Measurements from ENCODE around the gene PTPRO.
A peak's percentile ranks its signal among the peaks of the same experiment; 100 is the strongest.

PTPRO gene

DNA sequence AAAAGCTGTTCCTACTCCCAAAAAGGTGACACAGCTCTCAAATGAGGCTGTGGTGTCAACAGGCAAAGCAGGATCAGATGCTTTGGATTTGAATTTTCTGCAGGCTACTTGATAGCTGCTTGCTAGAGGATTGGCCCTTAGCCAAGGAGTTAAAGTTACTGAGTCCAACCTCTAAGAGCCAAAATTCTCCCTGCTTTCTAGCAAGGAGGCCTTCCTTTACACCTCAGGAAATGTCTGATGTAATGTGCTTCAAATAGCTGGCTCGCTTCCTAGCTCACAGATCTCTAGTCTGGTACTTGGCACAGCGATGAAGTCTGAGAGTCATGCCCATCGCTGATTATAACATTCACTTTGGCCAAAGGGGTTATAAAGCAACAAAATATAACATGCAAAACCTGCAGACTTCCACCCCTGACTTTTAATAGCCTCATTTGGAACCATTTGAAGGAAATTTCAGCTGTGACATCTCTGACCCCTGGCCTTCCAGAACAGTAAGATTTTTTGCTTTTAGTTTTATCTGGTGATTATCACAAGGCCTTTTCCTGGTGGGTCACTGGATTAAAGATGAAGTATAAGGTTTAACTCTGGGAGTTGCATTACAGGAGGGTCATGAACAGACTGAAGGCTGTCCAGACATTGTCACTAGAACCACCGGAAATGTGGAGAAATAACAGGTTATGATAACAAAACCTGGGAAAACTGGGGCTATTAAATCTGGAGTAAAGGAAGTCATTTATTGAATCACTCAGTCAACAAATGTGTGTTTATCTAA lies 277.1 kb downstream of the PTPRO start:
- TF ChIP-seq POLR2A (IDR thresholded peaks at IDR 0.05; ENCODE audit: extremely low read depth, insufficient read length) (no peak), MYC (IDR thresholded peaks at IDR 0.05; ENCODE audit: low read depth, low read length) (no peak)
- TF ChIP-seq, protein P1, sequence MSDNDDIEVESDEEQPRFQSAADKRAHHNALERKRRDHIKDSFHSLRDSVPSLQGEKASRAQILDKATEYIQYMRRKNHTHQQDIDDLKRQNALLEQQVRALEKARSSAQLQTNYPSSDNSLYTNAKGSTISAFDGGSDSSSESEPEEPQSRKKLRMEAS (IDR thresholded peaks at IDR 0.05; ENCODE audit: low read depth, low read length), result no peak
- TF ChIP-seq, protein P2, sequence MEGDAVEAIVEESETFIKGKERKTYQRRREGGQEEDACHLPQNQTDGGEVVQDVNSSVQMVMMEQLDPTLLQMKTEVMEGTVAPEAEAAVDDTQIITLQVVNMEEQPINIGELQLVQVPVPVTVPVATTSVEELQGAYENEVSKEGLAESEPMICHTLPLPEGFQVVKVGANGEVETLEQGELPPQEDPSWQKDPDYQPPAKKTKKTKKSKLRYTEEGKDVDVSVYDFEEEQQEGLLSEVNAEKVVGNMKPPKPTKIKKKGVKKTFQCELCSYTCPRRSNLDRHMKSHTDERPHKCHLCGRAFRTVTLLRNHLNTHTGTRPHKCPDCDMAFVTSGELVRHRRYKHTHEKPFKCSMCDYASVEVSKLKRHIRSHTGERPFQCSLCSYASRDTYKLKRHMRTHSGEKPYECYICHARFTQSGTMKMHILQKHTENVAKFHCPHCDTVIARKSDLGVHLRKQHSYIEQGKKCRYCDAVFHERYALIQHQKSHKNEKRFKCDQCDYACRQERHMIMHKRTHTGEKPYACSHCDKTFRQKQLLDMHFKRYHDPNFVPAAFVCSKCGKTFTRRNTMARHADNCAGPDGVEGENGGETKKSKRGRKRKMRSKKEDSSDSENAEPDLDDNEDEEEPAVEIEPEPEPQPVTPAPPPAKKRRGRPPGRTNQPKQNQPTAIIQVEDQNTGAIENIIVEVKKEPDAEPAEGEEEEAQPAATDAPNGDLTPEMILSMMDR (IDR thresholded peaks at IDR 0.05; ENCODE audit: low read depth, low read length), result no peak
- no peak for DNase-seq (ENCODE audit: low read depth)
- no peak overlapping the region for H3K4me3 ChIP-seq (ENCODE audit: low read depth, low read length)

DNA sequence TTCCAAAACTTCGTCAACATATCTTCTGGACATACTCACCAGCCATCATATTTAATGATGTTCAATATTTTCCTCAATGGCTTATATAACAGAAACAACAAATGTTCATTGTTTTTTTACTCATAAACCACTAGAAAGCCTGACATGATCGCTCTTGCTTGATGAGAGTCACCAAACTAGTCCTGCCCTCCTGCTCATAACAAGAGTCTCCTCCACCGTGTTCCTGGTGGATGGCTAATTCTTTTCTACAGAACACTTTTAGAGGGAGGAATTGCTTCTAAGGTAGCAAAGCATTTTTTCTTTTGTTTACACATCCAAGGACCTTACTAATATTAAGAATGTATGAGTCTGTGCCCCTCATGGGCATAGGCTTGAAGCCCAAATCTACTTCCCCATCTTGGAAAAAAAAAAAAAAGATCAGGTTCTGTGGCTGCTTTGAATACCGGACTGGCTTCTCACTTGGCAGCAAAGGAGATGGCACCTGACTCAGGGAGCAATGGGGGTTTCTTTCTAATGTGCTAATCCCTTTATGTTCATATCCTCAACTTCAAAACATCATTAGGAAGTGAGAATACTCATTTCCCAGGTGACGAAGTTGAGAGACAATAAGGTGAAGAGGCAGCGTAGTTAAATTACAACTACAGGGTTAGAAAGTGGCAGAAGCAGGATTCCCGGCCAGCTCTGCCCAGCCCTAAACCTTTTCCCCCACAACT lies 278.1 kb downstream of the PTPRO start:
- no peak for DNase-seq (ENCODE audit: low read depth)
- TF ChIP-seq MYC (IDR thresholded peaks at IDR 0.05; ENCODE audit: low read depth, low read length), result no peak
- TF ChIP-seq, protein P1 (IDR thresholded peaks at IDR 0.05; ENCODE audit: low read depth, low read length), result no peak
- TF ChIP-seq, protein P2 (IDR thresholded peaks at IDR 0.05; ENCODE audit: low read depth, low read length), result no peak
- TF ChIP-seq POLR2A (IDR thresholded peaks at IDR 0.05; ENCODE audit: extremely low read depth, insufficient read length), result no peak
- H3K4me3 ChIP-seq (ENCODE audit: low read depth, low read length), result no peak overlapping the region

DNA sequence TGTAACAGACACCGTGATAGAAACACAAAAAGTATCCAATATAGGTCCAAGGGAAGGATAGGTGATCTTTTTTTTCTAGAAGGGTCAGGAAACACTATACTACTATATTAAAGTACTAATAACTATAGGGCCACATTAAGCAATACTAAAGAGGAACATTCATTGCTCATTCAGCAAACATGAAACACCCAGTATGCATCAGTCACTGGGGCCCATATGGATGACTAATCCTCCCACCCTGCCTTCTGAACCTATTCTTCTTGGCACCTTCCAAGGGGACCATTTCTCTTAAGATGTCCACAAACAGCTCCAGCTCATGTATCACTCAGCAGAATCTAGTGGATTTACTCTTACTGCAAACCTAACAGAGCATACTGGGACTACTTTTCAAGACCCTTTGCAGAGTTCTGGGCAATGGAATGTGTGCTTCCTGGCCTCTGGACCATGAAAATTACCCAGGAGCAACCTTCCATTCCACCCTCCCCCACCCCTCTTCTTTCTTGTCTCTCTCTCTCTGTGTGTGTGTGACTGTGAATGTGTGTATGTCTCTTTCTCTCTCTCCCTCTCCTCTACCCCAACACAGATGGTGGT lies 279.0 kb downstream of the PTPRO start:
- no peak for TF ChIP-seq POLR2A (IDR thresholded peaks at IDR 0.05; ENCODE audit: extremely low read depth, insufficient read length)
- TF ChIP-seq MYC (IDR thresholded peaks at IDR 0.05; ENCODE audit: low read depth, low read length), result no peak
- TF ChIP-seq, protein P2 (IDR thresholded peaks at IDR 0.05; ENCODE audit: low read depth, low read length), result no peak
- TF ChIP-seq, protein P1 (IDR thresholded peaks at IDR 0.05; ENCODE audit: low read depth, low read length), result no peak
- peak; percentile 19 for DNase-seq (ENCODE audit: low read depth)
- no peak overlapping the region for H3K4me3 ChIP-seq (ENCODE audit: low read depth, low read length)

DNA sequence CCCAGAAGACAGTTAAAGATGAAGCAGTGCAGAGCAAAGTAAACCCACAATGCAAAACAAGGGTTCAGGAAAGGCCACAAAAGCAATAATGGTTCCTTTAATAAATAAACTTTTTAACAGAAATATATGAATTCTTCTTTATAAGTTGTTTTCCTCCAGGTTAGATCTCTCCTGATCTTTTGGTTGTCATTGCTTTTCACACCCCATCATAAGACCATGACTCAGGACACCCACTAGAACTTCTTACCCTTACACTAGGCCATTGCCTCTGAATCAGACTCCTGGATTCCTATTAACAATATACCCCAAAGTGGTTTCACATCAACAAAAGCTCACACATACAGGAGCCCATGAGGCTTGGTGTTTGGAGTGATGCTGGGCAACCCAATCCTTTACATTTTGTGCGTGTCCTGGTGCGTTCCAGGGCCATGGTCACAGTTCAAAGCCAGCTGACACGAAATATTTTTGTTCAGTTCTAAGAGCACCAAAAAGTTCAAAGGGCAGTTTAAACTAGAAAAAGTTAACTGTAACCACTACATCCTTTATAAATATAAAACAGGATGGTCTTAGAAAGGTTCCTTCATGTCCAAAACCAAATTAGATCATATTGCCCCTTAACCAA lies 279.9 kb downstream of the PTPRO start:
- H3K4me3 ChIP-seq (ENCODE audit: low read depth, low read length), result no peak overlapping the region
- DNase-seq (ENCODE audit: low read depth), result no peak
- TF ChIP-seq POLR2A (IDR thresholded peaks at IDR 0.05; ENCODE audit: extremely low read depth, insufficient read length), result no peak
- TF ChIP-seq, protein P2 (IDR thresholded peaks at IDR 0.05; ENCODE audit: low read depth, low read length), result no peak
- TF ChIP-seq, protein P1 (IDR thresholded peaks at IDR 0.05; ENCODE audit: low read depth, low read length), result no peak
- TF ChIP-seq MYC (IDR thresholded peaks at IDR 0.05; ENCODE audit: low read depth, low read length), result no peak

DNA sequence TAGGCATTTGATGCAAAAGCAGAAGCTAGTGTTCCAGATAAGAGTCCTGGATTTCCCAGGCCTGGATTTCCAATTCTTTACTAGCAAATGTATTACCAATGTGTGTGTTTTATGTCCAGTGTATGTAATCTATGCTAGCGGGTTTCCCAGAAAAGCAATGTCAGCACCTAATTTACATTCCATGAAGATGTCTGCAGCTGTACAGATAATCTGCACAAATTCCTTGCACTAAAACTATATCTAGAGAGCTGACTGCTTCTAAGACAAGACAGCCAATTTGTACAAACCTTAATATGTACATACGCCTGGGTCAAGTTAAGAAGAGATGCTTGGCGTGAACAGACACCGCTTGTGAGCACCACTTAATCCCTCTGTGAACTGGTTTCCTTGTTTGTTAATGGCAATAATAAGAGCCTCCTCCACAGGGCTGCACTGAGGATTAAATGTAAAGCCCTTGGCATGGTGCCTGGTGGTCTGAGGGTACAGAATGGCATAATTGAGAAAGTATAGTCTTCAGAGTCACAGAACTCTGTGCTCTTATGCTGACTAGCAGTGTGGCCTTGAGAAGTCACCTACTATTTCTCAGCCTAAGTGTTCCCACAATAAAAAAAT lies 281.3 kb downstream of the PTPRO start:
- no peak overlapping the region for H3K4me3 ChIP-seq (ENCODE audit: low read depth, low read length)
- no peak for TF ChIP-seq MYC (IDR thresholded peaks at IDR 0.05; ENCODE audit: low read depth, low read length)
- TF ChIP-seq, protein P2 (IDR thresholded peaks at IDR 0.05; ENCODE audit: low read depth, low read length), result no peak
- TF ChIP-seq, protein P1 (IDR thresholded peaks at IDR 0.05; ENCODE audit: low read depth, low read length), result no peak
- no peak for TF ChIP-seq POLR2A (IDR thresholded peaks at IDR 0.05; ENCODE audit: extremely low read depth, insufficient read length)
- DNase-seq (ENCODE audit: low read depth), result no peak

Data from NB4 (cell line).